Bronchial epithelial cell (primary cell): Measurements from ENCODE around the gene RPS25. TPM values are rescaled to one million over a fixed set of nuclear protein-coding genes. Genes with fewer than 3 reads are reported as not detected.
"Not testable (repeated sequence)": the region's sequence is repeated elsewhere in the genome, so short reads cannot be mapped to it uniquely, and the experiment has no call there.

ENCODE experiments used
- DNase-seq: peaks from one replicate; pipeline ENCODE4 v3.0.0-alpha.2; 2010; ENCODE audit warnings: low read depth
- FAIRE-seq: peaks from 2 replicates; lab custom pipeline; 2011; peaks lifted over from hg19 to GRCh38; lab: Jason Lieb, UNC
- H3K27me3 ChIP-seq: 2 replicates; pipeline ENCODE4 v1.5.1; 2011; ENCODE audit warnings: low read length; ENCODE audit not compliant: control insufficient read depth, insufficient read depth
- H3K36me3 ChIP-seq: 2 replicates; pipeline ENCODE4 v1.5.1; 2011; ENCODE audit warnings: low read length; ENCODE audit not compliant: control insufficient read depth, insufficient read depth
- H3K4me3 ChIP-seq: 2 replicates; pipeline ENCODE4 v1.5.1; 2011; ENCODE audit warnings: mild to moderate bottlenecking, low read depth, low read length, control low read depth
- total RNA-seq: library from RNA; depleted of rRNA; stranded (reverse); fragments of >200 nt; gene quantifications from 2 replicates; pipeline ENCODE4 v1.2.1, GENCODE V29; 2014
- TF ChIP-seq, protein P1 (sequence below): IDR thresholded peaks from 2 replicates; pipeline ENCODE4 v1.5.1; 2011; ENCODE audit warnings: mild to moderate bottlenecking, moderate library complexity, low read length, control low read depth, inconsistent platforms; ENCODE audit not compliant: insufficient read depth, severe bottlenecking

The RPS25 gene
- total RNA-seq, result 529 and 1,126 TPM in 2 replicates

DNA sequence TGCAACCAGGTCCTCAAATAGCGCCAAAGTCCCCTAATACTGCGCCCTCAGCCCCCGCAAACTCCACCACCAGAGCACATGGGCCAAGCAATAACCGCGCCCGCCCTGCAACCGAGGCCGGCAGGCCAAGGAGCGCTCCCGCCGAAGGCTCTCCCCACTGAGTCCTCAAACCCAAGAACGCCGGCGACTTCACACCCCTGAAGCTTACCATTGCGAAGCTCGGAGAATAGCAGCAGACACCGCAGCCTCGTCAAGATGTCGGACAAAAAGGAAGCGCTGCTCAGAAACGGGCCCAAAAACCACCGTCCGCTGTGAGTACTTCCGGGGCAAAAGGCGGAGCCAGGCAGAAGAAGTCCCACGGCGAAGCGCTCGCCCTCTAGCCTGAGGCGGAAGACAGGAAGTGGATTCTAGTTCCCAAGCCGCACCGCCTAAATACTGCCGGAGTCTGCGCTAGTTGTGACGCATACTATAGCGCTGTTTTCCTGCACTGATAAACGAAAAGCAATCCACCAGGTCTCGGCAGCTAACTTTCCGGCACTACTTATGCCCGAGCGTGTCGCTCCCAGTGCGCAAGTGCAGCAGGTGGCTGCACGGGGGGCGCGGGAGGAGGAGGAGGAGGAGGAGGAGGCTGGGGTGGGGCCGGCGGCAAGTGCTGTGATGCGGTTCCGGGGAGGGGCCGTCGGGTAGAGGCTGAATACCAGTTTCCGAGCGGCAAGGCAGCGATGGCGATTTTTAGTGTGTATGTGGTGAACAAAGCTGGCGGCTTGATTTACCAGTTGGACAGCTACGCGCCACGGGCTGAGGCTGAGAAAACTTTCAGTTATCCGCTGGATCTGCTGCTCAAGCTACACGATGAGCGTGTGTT, at the start of gene RPS25, which contains the start of gene TRAPPC4:
RPS25 (minus strand) TSS at position 270 of the 865 bp plus-strand sequence; CDS start at position 211, 59 bp downstream.
TRAPPC4 (plus strand) TSS at position 693 of the 865 bp plus-strand sequence; CDS start at position 723, 30 bp downstream.
- no peak for FAIRE-seq
- DNase-seq, result peak; percentile 91
- Histone ChIP-seq H3K36me3 (peaks cover 20% of the 10 kb centered on the region), H3K4me3 (peak within 1 kb of the TSS; percentile 81), H3K27me3 (no peaks in the 10 kb centered on the region)
- TF ChIP-seq, protein P1, sequence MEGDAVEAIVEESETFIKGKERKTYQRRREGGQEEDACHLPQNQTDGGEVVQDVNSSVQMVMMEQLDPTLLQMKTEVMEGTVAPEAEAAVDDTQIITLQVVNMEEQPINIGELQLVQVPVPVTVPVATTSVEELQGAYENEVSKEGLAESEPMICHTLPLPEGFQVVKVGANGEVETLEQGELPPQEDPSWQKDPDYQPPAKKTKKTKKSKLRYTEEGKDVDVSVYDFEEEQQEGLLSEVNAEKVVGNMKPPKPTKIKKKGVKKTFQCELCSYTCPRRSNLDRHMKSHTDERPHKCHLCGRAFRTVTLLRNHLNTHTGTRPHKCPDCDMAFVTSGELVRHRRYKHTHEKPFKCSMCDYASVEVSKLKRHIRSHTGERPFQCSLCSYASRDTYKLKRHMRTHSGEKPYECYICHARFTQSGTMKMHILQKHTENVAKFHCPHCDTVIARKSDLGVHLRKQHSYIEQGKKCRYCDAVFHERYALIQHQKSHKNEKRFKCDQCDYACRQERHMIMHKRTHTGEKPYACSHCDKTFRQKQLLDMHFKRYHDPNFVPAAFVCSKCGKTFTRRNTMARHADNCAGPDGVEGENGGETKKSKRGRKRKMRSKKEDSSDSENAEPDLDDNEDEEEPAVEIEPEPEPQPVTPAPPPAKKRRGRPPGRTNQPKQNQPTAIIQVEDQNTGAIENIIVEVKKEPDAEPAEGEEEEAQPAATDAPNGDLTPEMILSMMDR, result no peak

DNA sequence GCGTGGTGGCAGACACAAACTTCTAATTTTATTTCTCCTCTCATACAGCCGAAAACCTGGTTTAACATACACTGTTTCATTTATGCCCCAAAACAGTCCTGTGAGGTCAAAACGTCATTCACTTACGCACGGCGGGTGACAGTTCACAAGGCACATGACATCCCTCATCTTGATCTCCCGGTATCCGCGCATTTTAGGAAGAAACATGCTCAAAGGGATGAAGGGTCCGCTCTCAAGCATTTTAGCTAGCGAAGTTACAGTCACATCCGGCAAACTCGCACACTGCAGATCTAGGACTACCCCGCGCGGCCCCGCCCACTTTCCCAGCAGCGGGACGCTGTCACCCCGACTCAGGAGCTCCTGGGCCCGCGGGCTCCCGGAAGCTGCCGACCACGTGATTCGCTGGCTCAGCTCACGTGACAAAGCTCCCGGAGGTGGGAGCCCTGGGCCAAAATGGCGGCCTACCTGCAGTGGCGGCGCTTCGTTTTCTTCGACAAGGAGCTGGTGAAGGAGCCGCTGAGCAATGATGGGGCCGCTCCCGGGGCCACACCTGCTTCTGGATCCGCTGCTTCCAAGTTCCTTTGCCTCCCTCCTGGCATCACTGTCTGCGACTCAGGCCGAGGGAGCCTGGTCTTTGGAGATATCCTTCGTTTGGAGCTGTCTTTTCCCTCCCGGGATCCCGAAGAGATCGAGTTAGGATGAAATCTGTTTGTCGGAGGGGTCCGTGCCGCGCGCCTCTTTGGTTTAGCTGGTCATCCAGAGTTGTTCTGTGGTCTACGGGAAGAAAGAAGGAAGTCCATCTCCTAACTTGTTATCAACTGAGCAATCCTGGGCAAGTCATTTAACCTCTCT, 49.5 kb upstream of the RPS25 start, which contains the start of gene VPS11:
VPS11 (plus strand) TSS at position 448 of the 852 bp plus-strand sequence; CDS start at position 454, 6 bp downstream.
- H3K4me3 ChIP-seq, result peak within 1 kb of the TSS; percentile 95

GRCh38 chr11:119065369-119065768, 47.2 kb upstream of the RPS25 start:
- Histone ChIP-seq H3K36me3 (peaks cover 4% of the 10 kb centered on the region), H3K4me3 (no peak overlapping the region), H3K27me3 (no peaks in the 10 kb centered on the region)
- DNase-seq, result peak; percentile 30
- TF ChIP-seq, protein P1, result peak; percentile 74
- FAIRE-seq, result no peak

More for the DNA sequence above, 49.5 kb upstream of the RPS25 start, which contains the start of gene VPS11:
- FAIRE-seq (no peak), DNase-seq (peak; percentile 92)
- TF ChIP-seq, protein P1, result no peak
- Histone ChIP-seq H3K36me3 (peaks cover 11% of the 10 kb centered on the region), H3K27me3 (no peaks in the 10 kb centered on the region)

DNA sequence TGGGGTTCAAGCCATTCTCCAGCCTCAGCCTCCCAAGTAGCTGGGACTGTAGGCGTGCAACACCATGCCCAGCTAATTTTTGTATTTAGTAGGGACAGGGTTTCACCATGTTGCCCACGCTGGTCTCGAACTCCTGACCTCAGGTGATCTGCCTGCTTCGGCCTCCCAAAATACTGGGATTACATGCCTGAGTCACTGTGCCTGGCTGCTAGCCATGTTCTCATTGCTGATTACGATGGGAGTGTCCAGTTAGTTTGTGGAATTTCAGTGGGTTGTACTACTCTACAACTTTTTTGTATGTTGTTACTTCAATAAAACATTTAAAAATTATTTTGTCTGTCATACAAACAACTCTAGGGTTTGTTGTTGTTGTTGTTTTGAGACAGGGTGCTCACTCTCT, 44.6 kb upstream of the RPS25 start:
- no peaks in the 10 kb centered on the region for H3K27me3 ChIP-seq
- no peak overlapping the region for H3K4me3 ChIP-seq
- peaks cover 1% of the 10 kb centered on the region for H3K36me3 ChIP-seq
- TF ChIP-seq, protein P1, result no peak
- DNase-seq (peak; percentile 45), FAIRE-seq (no peak)

DNA sequence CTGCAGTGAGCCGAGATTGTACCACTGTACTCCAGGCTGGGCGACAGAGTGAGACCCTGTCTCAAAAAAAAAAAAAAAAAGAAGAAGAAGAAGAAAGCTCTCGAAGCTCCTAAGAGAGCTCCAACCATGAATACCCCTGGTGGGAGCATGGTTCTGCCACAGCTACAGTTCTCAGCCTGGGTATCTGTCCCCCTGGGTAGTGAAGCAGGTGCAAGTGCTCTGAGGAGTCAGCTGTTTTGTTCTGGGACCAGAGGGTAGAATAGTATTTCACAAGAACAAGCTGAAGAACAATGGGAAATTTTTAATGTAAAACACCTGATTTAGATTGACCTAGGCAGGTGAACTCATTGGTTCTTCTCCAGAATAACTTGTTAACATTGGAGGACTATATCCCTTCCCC, 43.1 kb upstream of the RPS25 start:
- Histone ChIP-seq H3K36me3 (peaks cover 1% of the 10 kb centered on the region), H3K27me3 (no peaks in the 10 kb centered on the region), H3K4me3 (no peak overlapping the region)
- FAIRE-seq (no peak), DNase-seq (no peak)
- TF ChIP-seq, protein P1, result no peak

DNA sequence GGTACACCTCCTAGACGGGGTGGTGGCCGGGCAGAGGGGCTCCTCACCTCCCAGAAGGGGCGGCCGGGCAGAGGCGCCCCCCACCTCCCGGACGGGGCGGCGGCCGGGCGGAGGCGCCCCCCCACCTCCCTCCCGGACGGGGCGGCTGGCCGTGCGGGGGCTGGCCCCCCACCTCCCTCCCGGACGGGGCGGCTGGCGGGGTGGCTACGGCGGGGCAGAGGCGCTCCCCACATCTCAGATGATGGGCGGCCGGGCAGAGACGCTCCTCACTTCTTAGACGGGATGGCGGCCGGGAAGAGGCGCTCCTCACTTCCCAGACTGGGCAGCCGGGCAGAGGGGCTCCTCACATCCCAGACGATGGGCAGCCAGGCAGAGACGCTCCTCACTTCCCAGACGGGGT, 41.0 kb upstream of the RPS25 start:
- H3K27me3 ChIP-seq, FAIRE-seq, DNase-seq, H3K4me3 ChIP-seq: not testable (repeated sequence)
- H3K36me3 ChIP-seq, result peaks cover 17% of the 10 kb centered on the region
